Adrenal gland (tissue), 12 donors: Measurements from ENCODE around the gene ADRB1. TPM values are rescaled to one million over a fixed set of nuclear protein-coding genes. Genes with fewer than 3 reads are reported as not detected.

Experiments
- DNase-seq, 7 donors: peaks; one replicate each; pipeline ENCODE4 v3.0.0-alpha.2; 2019 to 2020
- H3K27ac ChIP-seq, 5 donors: fragments of 200-600 bp; sonication (generic) in 4 of 5; 1 replicate in 3 of 5; 2 replicates in 2 of 5; pipeline versions ENCODE4 v1.5.1 to v1.8.0; 2016 to 2020; ENCODE audit warnings: mild to moderate bottlenecking in 1 of 5
- H3K27me3 ChIP-seq: fragments of 200-600 bp; 2 replicates; pipeline ENCODE4 v1.8.0; 2021
- H3K36me3 ChIP-seq, 2 donors: fragments of 200-600 bp; replicated peaks in 1 of 2; 1 replicate in 1 of 2; 2 replicates in 1 of 2; pipeline versions ENCODE4 v1.5.1 to v1.8.0; 2018 to 2022
- H3K4me1 ChIP-seq, 2 donors: fragments of 200-600 bp; replicated peaks in 1 of 2; 1 replicate in 1 of 2; 2 replicates in 1 of 2; pipeline versions ENCODE4 v1.5.1 to v1.8.0; 2018 to 2021
- H3K4me3 ChIP-seq, 4 donors: fragments of 200-600 bp; sonication (generic) in 3 of 4; one replicate each; pipeline ENCODE4 v1.5.1; 2016 to 2018
- H3K9me3 ChIP-seq, 3 donors: fragments of 200-600 bp; sonication (generic) in 1 of 3; replicated peaks in 1 of 3; 1 replicate in 2 of 3; 2 replicates in 1 of 3; pipeline versions ENCODE4 v1.5.1 to v1.8.0; 2016 to 2021
- POLR2A ChIP-seq, 2 donors: fragments of 450-650 bp; IDR thresholded peaks; one replicate each; pipeline ENCODE4 v1.6.1; 2017; ENCODE audit warnings: antibody characterized with exemption in 2 of 2, mild to moderate bottlenecking in 2 of 2, moderate library complexity in 1 of 2
- WGBS, 4 donors: extraction: QIAGEN DNeasy Blood & Tissue Kit in 2 of 4; methylation state at CpG; one replicate each; pipeline versions ENCODE4 v1.1.5 to v1.1.7; 2013 to 2017; 5-methylcytosine and 5-hydroxymethylcytosine counted together
- intact Hi-C, 2 donors: fragments of 100-400 bp; cut with DNase I; formaldehyde crosslinking; loops; one replicate each; pipeline versions ENCODE4 v1.14.1 to v1.15.0; 2022 to 2023
- polyA plus RNA-seq, 3 donors: library from polyadenylated mRNA; stranded (reverse); fragments of 200-250 nt in 2 of 3; fragments of 350-450 nt in 1 of 3; fragmentation: Illumina TruSeq in 1 of 3; extraction: RNeasy Lipid Tissue Mini Kit (QIAGEN cat#74804) in 1 of 3; gene quantifications; one replicate each; pipeline ENCODE4 v1.2.3, GENCODE V29; 2013 to 2014
- total RNA-seq, 9 donors: library from RNA; depleted of rRNA in 4 of 9; stranded (reverse); fragments of >200 nt in 4 of 9; fragments of 120-200 nt in 1 of 9; fragmentation: NEBNext Ultra II Directional in 1 of 9; extraction: Animal tissue kit (Norgen Biotek cat#: 25700) in 1 of 9; gene quantifications; one replicate each; pipeline versions ENCODE4 v1.1.0 to v1.2.4, GENCODE V29; 2013 to 2023
- TF ChIP-seq, protein P1 (sequence below), 6 experiments: fragments of 450-650 bp in 4 of 6; fragments of 200-600 bp in 2 of 6; sonication (generic) in 1 of 6; IDR thresholded peaks; 1 replicate in 5 of 6; 2 replicates in 1 of 6; pipeline versions ENCODE4 v1.5.1 to v1.8.0; 2016 to 2021; ENCODE audit warnings: antibody characterized with exemption in 6 of 6, mild to moderate bottlenecking in 2 of 6, moderate library complexity in 1 of 6
- donor health status: healthy with polysubstance abuse.
- donor health status: Bipolar disorder and iron deficiency.
- donor health status: DM: yes; HTN: yes; CAD: no.
- donor health status: DM: no; HTN: no; CAD: no.
- donor health status: DM: no; HTN: no; CAD: no.
- donor health status: DM: yes; HTN: yes; CAD: no.

Gene ADRB1
- total and polyA plus RNA-seq, 12 donors: 0.13 to 0.78 (median 0.26) TPM; not detected in 3

DNA sequence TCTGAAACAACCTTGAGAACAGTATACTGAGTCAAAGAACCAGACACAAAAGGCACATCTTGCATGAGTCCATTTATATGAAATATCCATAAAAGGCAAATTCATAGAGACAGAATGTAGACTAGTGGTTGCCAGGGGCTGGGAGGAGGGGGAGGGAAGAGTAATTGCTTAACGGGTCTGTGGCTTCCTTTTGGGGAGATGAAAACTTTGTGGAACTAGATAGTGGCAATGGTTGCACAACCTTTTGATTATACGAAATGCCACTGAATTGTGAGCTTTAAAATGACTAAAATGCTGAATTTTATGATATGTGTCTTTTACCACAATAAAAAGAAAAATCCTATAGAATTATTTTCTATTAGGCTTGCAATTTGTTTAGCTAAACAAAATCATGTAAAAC is 16.8 kb downstream of the ADRB1 start:
- no peak overlapping the region for H3K4me3 ChIP-seq
- no peak for DNase-seq
- WGBS, 4 donors: 57 to 69% (median 63%) methylated on average over 2 of the region's 2 CpGs
- no peaks in the 10 kb centered on the region for H3K9me3 ChIP-seq
- no peak for TF ChIP-seq POLR2A (IDR thresholded peaks at IDR 0.05)
- TF ChIP-seq, protein P1, sequence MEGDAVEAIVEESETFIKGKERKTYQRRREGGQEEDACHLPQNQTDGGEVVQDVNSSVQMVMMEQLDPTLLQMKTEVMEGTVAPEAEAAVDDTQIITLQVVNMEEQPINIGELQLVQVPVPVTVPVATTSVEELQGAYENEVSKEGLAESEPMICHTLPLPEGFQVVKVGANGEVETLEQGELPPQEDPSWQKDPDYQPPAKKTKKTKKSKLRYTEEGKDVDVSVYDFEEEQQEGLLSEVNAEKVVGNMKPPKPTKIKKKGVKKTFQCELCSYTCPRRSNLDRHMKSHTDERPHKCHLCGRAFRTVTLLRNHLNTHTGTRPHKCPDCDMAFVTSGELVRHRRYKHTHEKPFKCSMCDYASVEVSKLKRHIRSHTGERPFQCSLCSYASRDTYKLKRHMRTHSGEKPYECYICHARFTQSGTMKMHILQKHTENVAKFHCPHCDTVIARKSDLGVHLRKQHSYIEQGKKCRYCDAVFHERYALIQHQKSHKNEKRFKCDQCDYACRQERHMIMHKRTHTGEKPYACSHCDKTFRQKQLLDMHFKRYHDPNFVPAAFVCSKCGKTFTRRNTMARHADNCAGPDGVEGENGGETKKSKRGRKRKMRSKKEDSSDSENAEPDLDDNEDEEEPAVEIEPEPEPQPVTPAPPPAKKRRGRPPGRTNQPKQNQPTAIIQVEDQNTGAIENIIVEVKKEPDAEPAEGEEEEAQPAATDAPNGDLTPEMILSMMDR (IDR thresholded peaks at IDR 0.05): no peak
- no peak overlapping the region for H3K27ac ChIP-seq
- H3K4me1 ChIP-seq: peaks cover 4 to 10% of the 10 kb centered on the region in 2 donors
- no peaks in the 10 kb centered on the region for H3K36me3 ChIP-seq
- intact Hi-C loops: no loop called here
- no peaks in the 10 kb centered on the region for H3K27me3 ChIP-seq

DNA sequence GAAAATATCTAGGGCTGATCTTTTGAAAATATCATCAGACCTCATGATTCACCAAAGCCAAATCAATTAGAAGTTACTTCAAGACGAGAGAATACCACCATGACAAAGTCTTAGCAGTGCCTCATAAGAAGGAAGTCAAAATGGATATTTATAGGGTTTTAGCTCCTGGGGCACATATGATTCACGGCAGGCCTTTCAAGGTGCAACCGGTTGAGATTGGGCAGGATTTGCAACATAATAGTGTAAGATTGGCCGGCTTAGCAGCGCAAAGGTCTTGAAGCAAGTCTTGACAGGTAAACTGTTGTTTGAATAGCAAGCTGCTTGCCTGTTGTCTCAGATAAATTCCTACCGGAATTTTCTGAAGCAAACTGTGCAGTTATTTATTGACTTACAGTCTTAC is 17.5 kb downstream of the ADRB1 start:
- WGBS, 4 donors: 65 to 81% (median 77%) methylated on average over 6 of the region's 6 CpGs
- peaks cover 4 to 10% of the 10 kb centered on the region in 2 donors for H3K4me1 ChIP-seq
- no peaks in the 10 kb centered on the region for H3K9me3 ChIP-seq
- H3K27me3 ChIP-seq: no peaks in the 10 kb centered on the region
- H3K27ac ChIP-seq: no peak overlapping the region
- no peak overlapping the region for H3K4me3 ChIP-seq
- intact Hi-C loops: no loop called here
- no peaks in the 10 kb centered on the region for H3K36me3 ChIP-seq
- DNase-seq: no peak
- TF ChIP-seq, protein P1 (IDR thresholded peaks at IDR 0.05): no peak
- no peak for TF ChIP-seq POLR2A (IDR thresholded peaks at IDR 0.05)

DNA sequence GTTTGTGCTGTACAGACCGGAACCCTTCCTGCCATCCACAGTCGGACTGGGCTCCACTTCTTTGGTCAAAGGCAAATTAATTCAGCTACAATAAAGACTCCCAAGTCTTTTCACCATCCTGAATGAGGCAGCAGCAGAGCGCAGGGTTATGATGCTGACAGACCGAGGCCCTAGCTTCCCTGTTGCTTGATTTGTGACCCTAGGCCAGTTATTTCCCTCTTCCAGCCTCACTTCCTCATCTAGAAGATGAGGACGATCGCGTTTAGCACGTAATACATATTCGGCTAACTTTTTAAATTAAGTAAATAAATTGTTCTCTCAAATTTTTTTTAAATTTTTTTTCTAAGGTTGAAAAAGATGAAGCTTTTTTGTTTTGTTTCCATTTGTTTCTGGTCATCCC is 18.1 kb downstream of the ADRB1 start:
- DNase-seq: peak in 1 of 7 donors; percentile 14
- Histone ChIP-seq H3K4me1 (peaks cover 4 to 10% of the 10 kb centered on the region in 2 donors), H3K27ac (no peak overlapping the region), H3K4me3 (no peak overlapping the region), H3K27me3 (no peaks in the 10 kb centered on the region), H3K9me3 (no peaks in the 10 kb centered on the region), H3K36me3 (no peaks in the 10 kb centered on the region)
- intact Hi-C loops: no loop called here
- WGBS, 4 donors: 75 to 86% (median 79%) methylated on average over 9 of the region's 9 CpGs
- TF ChIP-seq, protein P1 (IDR thresholded peaks at IDR 0.05): no peak
- no peak for TF ChIP-seq POLR2A (IDR thresholded peaks at IDR 0.05)

DNA sequence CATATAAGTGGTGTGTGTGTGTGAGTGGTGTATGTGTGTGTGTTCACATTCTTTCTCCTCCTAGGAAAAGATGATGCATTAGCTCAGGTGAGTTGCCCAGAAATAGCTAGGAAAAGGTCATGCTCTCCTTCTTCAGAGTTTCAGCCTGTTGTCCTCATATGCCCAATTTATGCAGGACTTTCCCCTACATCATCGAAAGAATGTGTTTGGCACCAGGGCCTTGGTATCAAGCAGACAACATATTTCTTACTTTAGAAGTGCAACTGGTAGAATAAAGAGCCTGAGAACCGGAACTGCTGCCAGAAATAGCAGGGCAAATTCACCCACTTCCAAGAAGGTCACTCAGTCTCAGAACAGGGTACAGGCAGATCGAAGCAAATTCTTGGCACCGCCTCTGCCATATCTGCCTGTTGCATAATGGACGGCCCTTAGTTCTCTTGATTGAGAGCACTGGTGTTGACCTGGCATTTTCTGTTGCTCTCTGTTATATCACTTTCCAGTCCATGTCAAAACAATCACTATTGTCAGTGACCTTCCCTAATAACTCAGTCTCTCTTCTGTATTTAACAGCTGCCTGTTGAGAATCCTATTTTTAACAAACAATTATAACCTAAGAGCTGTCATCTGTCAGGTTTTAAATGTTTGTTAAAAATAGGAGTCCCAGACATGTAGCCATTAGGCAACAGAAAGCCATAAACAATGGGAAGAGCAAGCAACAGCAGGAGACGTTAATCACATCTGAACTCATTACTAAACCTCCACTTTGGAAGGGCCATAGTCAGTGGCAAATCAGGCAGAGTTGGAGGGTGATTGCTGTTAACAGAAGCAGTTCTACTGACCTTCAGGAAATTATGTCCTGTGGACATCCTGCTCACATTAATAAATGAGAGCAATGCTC is 20.7 kb downstream of the ADRB1 start:
- WGBS, 4 donors: 21 to 34% (median 26%) methylated on average over 6 of the region's 6 CpGs
- no peaks in the 10 kb centered on the region for H3K9me3 ChIP-seq
- no peaks in the 10 kb centered on the region for H3K27me3 ChIP-seq
- TF ChIP-seq, protein P1 (IDR thresholded peaks at IDR 0.05): no peak
- TF ChIP-seq POLR2A (IDR thresholded peaks at IDR 0.05): no peak
- no peak overlapping the region for H3K27ac ChIP-seq
- DNase-seq: peak in 6 of 7 donors; percentile 34 to 85 (median 57)
- peaks cover 4 to 10% of the 10 kb centered on the region in 2 donors for H3K4me1 ChIP-seq
- no peaks in the 10 kb centered on the region for H3K36me3 ChIP-seq
- no peak overlapping the region for H3K4me3 ChIP-seq
- intact Hi-C loops: no loop called here
